Measurements from ENCODE around the gene KNDC1. TPM values are rescaled to one million over a fixed set of nuclear protein-coding genes. Genes with fewer than 3 reads are reported as not detected.
"Not testable (repeated sequence)": the region's sequence is repeated elsewhere in the genome, so short reads cannot be mapped to it uniquely, and the experiment has no call there.

KNDC1 gene
- total RNA-seq, 1 donor from 2014 or later: not detected

- Mint-ChIP-seq H3K36me3 (ENCODE audit: unreplicated experiment) (peaks cover 2% of the 10 kb centered on the region), H3K9me3 (ENCODE audit: unreplicated experiment) (peaks cover 15% of the 10 kb centered on the region), H3K4me3 (ENCODE audit: unreplicated experiment) (no peak overlapping the region), H3K27me3 (ENCODE audit: unreplicated experiment) (peaks cover 18% of the 10 kb centered on the region), H3K27ac (ENCODE audit: unreplicated experiment) (no peak overlapping the region), H3K4me1 (ENCODE audit: unreplicated experiment) (no peaks in the 10 kb centered on the region)
- no peak for DNase-seq (ENCODE audit: extremely low spot score, unreplicated experiment)
- TF ChIP-seq CTCF (IDR thresholded peaks at IDR 0.05): no peak
These were observed 16.5 kb upstream of the KNDC1 start for GRCh38 chr10:133143546-133143945.

- H3K27ac Mint-ChIP-seq (ENCODE audit: unreplicated experiment): no peak overlapping the region
- no peak for DNase-seq (ENCODE audit: extremely low spot score, unreplicated experiment)
- H3K9me3 Mint-ChIP-seq (ENCODE audit: unreplicated experiment): peaks cover 15% of the 10 kb centered on the region
- H3K4me3 Mint-ChIP-seq (ENCODE audit: unreplicated experiment): no peak overlapping the region
- H3K36me3 Mint-ChIP-seq (ENCODE audit: unreplicated experiment): peaks cover 2% of the 10 kb centered on the region
- no peaks in the 10 kb centered on the region for H3K4me1 Mint-ChIP-seq (ENCODE audit: unreplicated experiment)
- TF ChIP-seq CTCF (IDR thresholded peaks at IDR 0.05): no peak
- H3K27me3 Mint-ChIP-seq (ENCODE audit: unreplicated experiment): peaks cover 21% of the 10 kb centered on the region
These were observed 15.2 kb upstream of the KNDC1 start for GRCh38 chr10:133144771-133145170.

- Mint-ChIP-seq H3K27me3 (ENCODE audit: unreplicated experiment) (peaks cover 56% of the 10 kb centered on the region), H3K9me3 (ENCODE audit: unreplicated experiment) (peaks cover 15% of the 10 kb centered on the region), H3K36me3 (ENCODE audit: unreplicated experiment) (peaks cover 2% of the 10 kb centered on the region), H3K27ac (ENCODE audit: unreplicated experiment) (no peak overlapping the region), H3K4me1 (ENCODE audit: unreplicated experiment) (no peaks in the 10 kb centered on the region), H3K4me3 (ENCODE audit: unreplicated experiment) (no peak overlapping the region)
- DNase-seq (ENCODE audit: extremely low spot score, unreplicated experiment): no peak
- TF ChIP-seq CTCF (IDR thresholded peaks at IDR 0.05): no peak
These were observed 9.8 kb upstream of the KNDC1 start for GRCh38 chr10:133150226-133150625.

GRCh38 chr10:133150656-133151055 is 9.4 kb upstream of the KNDC1 start:
- Mint-ChIP-seq H3K4me1 (ENCODE audit: unreplicated experiment) (no peaks in the 10 kb centered on the region), H3K4me3 (ENCODE audit: unreplicated experiment) (no peak overlapping the region), H3K27ac (ENCODE audit: unreplicated experiment) (no peak overlapping the region), H3K27me3 (ENCODE audit: unreplicated experiment) (peaks cover 56% of the 10 kb centered on the region), H3K36me3 (ENCODE audit: unreplicated experiment) (peaks cover 2% of the 10 kb centered on the region), H3K9me3 (ENCODE audit: unreplicated experiment) (peaks cover 15% of the 10 kb centered on the region)
- TF ChIP-seq CTCF (IDR thresholded peaks at IDR 0.05): no peak
- no peak for DNase-seq (ENCODE audit: extremely low spot score, unreplicated experiment)

GRCh38 chr10:133151071-133151470 is 8.9 kb upstream of the KNDC1 start:
- not testable (repeated sequence) for H3K4me1 Mint-ChIP-seq (ENCODE audit: unreplicated experiment); H3K4me3 Mint-ChIP-seq (ENCODE audit: unreplicated experiment); H3K27ac Mint-ChIP-seq (ENCODE audit: unreplicated experiment); DNase-seq (ENCODE audit: extremely low spot score, unreplicated experiment); H3K36me3 Mint-ChIP-seq (ENCODE audit: unreplicated experiment)
- peaks cover 15% of the 10 kb centered on the region for H3K9me3 Mint-ChIP-seq (ENCODE audit: unreplicated experiment)
- peaks cover 56% of the 10 kb centered on the region for H3K27me3 Mint-ChIP-seq (ENCODE audit: unreplicated experiment)

- H3K27ac Mint-ChIP-seq (ENCODE audit: unreplicated experiment): no peak overlapping the region
- no peak for DNase-seq (ENCODE audit: extremely low spot score, unreplicated experiment)
- TF ChIP-seq CTCF (IDR thresholded peaks at IDR 0.05): no peak
- H3K4me1 Mint-ChIP-seq (ENCODE audit: unreplicated experiment): no peaks in the 10 kb centered on the region
- H3K9me3 Mint-ChIP-seq (ENCODE audit: unreplicated experiment): peaks cover 15% of the 10 kb centered on the region
- no peak overlapping the region for H3K4me3 Mint-ChIP-seq (ENCODE audit: unreplicated experiment)
- peaks cover 2% of the 10 kb centered on the region for H3K36me3 Mint-ChIP-seq (ENCODE audit: unreplicated experiment)
- H3K27me3 Mint-ChIP-seq (ENCODE audit: unreplicated experiment): peaks cover 53% of the 10 kb centered on the region
These were observed 8.5 kb upstream of the KNDC1 start for GRCh38 chr10:133151543-133151972.

Measured in osteocyte (in vitro differentiated cells).